NCI-H2227 (cell line): Measurements from ENCODE around the gene SHLD1.
A peak's percentile ranks its signal among the peaks of the same experiment; 100 is the strongest.

Experiments used
- DNase-seq: peaks from one replicate; lab custom pipeline; 2025; ENCODE audit not compliant: unreplicated experiment; lab: John Stamatoyannopoulos, UW

Gene SHLD1

DNA sequence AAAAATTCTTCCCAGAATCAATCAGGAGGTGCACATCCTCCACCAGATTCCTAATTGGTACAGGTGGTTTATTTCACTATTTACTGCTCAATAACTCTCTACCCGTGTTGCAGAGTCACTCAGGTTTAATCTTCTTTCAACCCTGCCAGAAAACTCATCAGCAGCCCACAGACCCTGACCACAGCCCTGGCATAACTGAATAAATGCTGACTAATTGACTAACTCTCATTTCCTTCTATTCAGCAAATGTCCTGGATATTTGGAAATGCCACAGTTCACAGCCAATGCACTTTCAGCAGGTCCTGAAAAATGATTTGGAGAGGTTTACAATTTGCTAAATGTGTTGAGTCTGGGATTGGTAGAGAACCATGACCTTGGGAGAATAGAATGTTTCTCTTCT, 137.8 kb downstream of the SHLD1 start:
- no peak for DNase-seq

DNA sequence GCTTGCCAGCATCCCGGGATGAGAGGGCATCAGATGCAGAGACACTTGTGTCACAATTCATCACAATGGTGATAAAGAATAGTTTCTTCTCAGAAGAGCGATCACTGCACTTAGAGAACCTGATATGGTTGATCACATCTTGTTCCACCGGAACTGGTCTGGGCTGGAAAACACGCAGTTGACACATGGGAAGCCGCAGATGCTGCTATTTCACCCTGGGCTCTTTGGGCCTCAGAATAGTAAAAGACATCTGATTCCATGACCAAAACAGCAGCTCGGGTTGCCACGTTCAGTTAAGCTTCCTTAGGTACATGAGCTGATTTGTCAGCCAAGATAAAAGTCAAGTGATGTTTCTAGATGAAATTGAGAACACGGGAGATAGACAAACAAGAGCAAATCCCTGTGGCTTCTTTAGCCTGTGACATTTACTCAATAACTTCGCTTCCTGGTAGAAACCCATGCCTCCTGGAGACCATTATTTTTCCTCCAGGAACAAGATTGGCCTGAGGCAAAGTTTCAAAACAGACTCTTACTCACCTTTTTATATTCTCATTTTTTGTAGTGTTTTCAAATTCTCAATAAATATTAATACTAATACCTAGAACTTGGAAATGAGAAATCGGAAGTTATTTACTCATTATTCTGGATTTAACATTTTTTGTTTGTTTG, 140.7 kb downstream of the SHLD1 start:
- DNase-seq = no peak

DNA sequence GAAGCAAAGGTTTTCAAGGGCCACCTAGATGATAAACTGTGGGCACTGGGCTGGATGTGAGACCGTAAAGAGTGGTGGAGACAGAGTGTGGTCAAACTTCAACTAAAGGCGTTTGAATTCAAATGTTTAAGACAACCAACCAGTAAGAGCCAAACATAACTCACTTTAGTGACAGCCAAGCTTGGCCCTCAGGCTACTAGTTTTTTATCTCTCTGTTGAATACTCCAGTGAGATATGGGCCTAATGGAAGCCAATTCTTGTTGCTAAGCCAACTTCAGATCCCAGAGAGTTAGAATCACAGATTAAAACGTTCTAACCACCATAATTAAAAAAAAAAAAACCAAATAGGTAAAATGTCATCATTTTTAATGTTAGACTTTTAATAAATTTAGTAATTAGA, 142.9 kb downstream of the SHLD1 start:
- DNase-seq = no peak

DNA sequence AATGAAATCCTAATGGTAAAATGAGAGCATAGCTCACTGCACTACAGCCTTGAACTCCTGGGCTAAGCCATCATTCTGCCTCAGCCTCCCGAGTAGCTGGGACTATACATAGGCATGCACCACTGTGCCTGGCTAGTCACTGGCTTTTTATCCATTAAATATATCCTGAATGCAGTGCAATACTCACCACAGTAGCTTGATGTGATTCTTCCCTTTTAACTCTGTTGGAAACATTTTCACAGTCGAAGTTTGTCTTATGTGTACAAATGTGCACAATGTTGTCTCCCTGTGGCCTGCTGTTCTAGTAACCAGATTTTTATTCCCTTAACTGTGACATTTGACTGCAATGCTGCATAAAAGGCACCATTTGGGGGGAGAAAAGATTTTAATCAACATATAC, 143.4 kb downstream of the SHLD1 start:
- DNase-seq = no peak

GRCh38 chr20:5895626-5896025, 145.4 kb downstream of the SHLD1 start:
- no peak for DNase-seq

- DNase-seq = no peak
Observed at GRCh38 chr20:5899444-5899843, 149.2 kb downstream of the SHLD1 start.

DNA sequence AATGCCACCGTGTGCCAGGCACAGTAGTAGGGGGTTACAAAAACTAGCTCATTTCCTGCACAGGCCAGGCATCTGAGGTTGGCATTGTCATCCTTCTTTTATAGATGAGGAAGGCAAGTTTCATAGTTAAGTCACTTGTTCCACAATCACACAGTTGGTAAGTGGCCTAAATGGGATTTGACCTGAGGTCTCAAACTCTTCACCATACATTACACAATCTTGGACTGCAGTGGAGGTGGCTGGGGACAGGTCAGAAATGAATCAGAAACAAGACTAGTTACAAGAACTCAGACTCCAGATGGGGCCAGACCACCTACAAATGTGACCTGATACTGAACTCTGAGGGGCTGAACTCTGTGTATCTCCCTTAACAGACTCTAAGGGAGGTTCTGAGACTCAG, 150.7 kb downstream of the SHLD1 start:
- DNase-seq = no peak

GRCh38 chr20:5908981-5909380, 158.8 kb downstream of the SHLD1 start:
- no peak for DNase-seq

GRCh38 chr20:5910186-5910585, 160.0 kb downstream of the SHLD1 start:
- DNase-seq = peak; percentile 40

DNA sequence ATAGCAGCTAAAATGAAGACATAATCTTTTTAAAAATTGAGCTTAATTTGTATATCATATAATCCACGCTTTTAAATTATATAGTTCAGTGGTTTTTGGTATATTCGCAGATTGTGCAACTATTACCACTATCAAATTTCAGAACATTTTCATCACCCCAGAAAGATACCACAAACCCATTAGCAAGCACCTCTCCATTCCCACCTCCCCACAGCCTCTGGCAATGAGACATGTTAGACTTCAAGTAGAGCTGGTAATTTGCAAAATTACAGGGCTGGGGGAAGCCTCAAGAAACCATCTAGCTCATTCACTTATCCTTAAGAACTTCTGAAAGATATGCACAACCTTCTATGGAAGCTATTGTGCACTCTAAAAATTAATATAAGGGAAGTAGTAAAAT, 163.0 kb downstream of the SHLD1 start:
- peak; percentile 53 for DNase-seq
